ENCODE measurements around the gene CPTP. TPM values are rescaled to one million over a fixed set of nuclear protein-coding genes. Genes with fewer than 3 reads are reported as not detected.

Gene CPTP
- total and polyA plus RNA-seq, 2 of the 13 experiments (the other 11 are each of a cell fraction or from before 2014, with no cell fraction given), result 5.5 to 9.3 TPM

DNA sequence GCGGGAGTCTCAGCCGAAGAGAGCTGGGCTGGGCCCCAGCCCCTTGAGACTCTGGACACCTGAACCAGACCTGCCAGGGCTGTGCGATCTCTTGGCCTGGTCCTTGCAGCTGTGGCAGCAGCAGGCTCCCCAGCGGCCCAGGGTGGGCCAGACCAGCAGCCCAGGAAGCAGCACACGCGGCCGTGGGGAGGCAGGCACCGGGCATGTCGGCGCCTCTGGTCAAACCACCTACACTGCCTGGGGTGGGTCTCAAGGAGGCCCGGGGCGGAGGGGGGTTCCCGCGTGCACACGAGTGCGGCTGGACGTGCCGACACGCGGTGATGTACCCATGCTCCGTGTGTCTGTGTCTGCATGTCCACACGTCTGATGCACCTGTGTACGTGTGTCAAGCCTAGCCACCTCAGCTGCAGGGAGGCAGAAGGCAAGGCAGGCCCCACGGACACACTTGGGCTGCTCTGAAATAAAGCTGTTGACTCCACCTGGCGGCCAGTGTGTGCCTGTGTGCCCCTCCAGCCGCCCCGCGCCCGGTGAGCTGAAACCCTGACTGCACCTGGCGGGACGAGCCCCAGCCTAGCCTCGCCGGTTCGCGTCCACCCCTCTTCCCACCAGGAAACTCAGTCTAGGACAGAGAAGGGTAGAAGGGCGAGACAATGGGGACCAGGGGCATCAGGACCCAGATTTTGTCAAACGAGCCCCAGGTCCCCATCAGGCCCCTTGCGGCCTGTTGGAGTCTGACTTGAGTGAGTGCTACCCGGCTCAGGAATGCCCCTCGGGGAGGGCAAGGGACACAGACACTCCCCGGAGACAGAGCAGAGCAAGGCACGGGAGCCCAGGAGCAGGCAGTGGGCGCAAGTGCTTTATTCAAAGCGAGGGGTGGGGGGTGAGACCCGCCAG, 32.8 kb upstream of the CPTP start:
- Histone ChIP-seq H3K4me2 (ENCODE audit: low read depth, low read length) (no peak overlapping the region), H3K4me1 (ENCODE audit: insufficient read depth, low read length) (peaks cover 11% of the 10 kb centered on the region), H3K4me3 (replicated peaks in 1 of 3; ENCODE audit: insufficient read depth in 1 of 3, low read depth in 2 of 3, low read length in 3 of 3) (no peak overlapping the region), H3K9me3 (ENCODE audit: low read length) (no peaks in the 10 kb centered on the region), H4K20me1 (ENCODE audit: insufficient read depth, low read length) (no peaks in the 10 kb centered on the region), H3K27me3 (ENCODE audit: control insufficient read depth in 1 of 2, insufficient read depth in 2 of 2, low read length in 2 of 2) (no peaks in the 10 kb centered on the region), H3K36me3 (replicated peaks in 1 of 2; ENCODE audit: control insufficient read depth in 1 of 2, insufficient read depth in 2 of 2, low read length in 2 of 2) (no peaks in the 10 kb centered on the region; a peak in 1 of 5 replicates), H3K27ac (ENCODE audit: extremely low read length, insufficient read depth, low read length) (no peak overlapping the region), H3K79me2 (ENCODE audit: insufficient read depth, low read length) (no peaks in the 10 kb centered on the region), H2AFZ (ENCODE audit: low read length) (no peak overlapping the region), H3K9ac (ENCODE audit: insufficient read depth, low read depth, low read length) (no peak overlapping the region)
- POLR2A ChIA-PET, result interaction anchor here (1.0 to 2.0 kb wide), 3 partner anchors 10 to 169 kb away, joined by 5 to 6 read pairs (median 5); no protein-coding TSS in a partner anchor
- peak; percentile 71 for ATAC-seq
- peak; percentile 64 for DNase-seq (ENCODE audit: low spot score)
- peak; percentile 28 for FAIRE-seq
- intact Hi-C loops (cut with micrococcal nuclease; ENCODE audit: unreplicated experiment) (loop anchor here (5.0 kb wide), 1 partner anchor 169 kb away; no protein-coding TSS in a partner anchor), in situ Hi-C loops (cut with HindIII; ENCODE audit: extremely low pct_ligation_motif_present, low pct_unique_long_range_greater_than_20kb) (no loop called here)
- CTCF ChIA-PET (ENCODE audit: low intra/inter-chr PET ratio, low total read pairs), result interaction anchor here (1.5 kb wide), 1 partner anchor 170 kb away, joined by 4 read pairs; no protein-coding TSS in a partner anchor
- 68% methylated on average over 22 of the region's 45 CpGs for WGBS (ENCODE audit: low lambda C conversion rate)
- BruUV-seq (replicated peaks), result no TSS peak
- TF ChIP-seq ERF (CRISPR knock-in tag; IDR thresholded peaks at IDR 0.05) (no peak), YY1 (IDR thresholded peaks at IDR 0.05; ENCODE audit: insufficient read depth, insufficient replicate concordance, low read depth, low read length) (no peak), ZNF20 (CRISPR knock-in tag; IDR thresholded peaks at IDR 0.05) (no peak), ZSCAN9 (CRISPR knock-in tag; IDR thresholded peaks at IDR 0.05; ENCODE audit: borderline replicate concordance) (no peak), PITX1 (CRISPR knock-in tag; IDR thresholded peaks at IDR 0.05) (peak; percentile 30; the same call in 1 of the 2 replicates), KLF9 (CRISPR knock-in tag; IDR thresholded peaks at IDR 0.05; ENCODE audit: low read depth) (no peak), ZNF350 (CRISPR knock-in tag; IDR thresholded peaks at IDR 0.05; ENCODE audit: borderline replicate concordance, low read depth) (peak; percentile 52), ZFP36L2 (CRISPR knock-in tag; IDR thresholded peaks at IDR 0.05) (no peak), ZNF30 (CRISPR knock-in tag; IDR thresholded peaks at IDR 0.05) (0 out of 2 replicates have a peak, but pooled peaks have one; percentile 50)
- TF ChIP-seq, protein P1, sequence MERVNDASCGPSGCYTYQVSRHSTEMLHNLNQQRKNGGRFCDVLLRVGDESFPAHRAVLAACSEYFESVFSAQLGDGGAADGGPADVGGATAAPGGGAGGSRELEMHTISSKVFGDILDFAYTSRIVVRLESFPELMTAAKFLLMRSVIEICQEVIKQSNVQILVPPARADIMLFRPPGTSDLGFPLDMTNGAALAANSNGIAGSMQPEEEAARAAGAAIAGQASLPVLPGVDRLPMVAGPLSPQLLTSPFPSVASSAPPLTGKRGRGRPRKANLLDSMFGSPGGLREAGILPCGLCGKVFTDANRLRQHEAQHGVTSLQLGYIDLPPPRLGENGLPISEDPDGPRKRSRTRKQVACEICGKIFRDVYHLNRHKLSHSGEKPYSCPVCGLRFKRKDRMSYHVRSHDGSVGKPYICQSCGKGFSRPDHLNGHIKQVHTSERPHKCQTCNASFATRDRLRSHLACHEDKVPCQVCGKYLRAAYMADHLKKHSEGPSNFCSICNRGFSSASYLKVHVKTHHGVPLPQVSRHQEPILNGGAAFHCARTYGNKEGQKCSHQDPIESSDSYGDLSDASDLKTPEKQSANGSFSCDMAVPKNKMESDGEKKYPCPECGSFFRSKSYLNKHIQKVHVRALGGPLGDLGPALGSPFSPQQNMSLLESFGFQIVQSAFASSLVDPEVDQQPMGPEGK (CRISPR knock-in tag; IDR thresholded peaks at IDR 0.05), result peak; percentile 66
- TF ChIP-seq, protein P2, sequence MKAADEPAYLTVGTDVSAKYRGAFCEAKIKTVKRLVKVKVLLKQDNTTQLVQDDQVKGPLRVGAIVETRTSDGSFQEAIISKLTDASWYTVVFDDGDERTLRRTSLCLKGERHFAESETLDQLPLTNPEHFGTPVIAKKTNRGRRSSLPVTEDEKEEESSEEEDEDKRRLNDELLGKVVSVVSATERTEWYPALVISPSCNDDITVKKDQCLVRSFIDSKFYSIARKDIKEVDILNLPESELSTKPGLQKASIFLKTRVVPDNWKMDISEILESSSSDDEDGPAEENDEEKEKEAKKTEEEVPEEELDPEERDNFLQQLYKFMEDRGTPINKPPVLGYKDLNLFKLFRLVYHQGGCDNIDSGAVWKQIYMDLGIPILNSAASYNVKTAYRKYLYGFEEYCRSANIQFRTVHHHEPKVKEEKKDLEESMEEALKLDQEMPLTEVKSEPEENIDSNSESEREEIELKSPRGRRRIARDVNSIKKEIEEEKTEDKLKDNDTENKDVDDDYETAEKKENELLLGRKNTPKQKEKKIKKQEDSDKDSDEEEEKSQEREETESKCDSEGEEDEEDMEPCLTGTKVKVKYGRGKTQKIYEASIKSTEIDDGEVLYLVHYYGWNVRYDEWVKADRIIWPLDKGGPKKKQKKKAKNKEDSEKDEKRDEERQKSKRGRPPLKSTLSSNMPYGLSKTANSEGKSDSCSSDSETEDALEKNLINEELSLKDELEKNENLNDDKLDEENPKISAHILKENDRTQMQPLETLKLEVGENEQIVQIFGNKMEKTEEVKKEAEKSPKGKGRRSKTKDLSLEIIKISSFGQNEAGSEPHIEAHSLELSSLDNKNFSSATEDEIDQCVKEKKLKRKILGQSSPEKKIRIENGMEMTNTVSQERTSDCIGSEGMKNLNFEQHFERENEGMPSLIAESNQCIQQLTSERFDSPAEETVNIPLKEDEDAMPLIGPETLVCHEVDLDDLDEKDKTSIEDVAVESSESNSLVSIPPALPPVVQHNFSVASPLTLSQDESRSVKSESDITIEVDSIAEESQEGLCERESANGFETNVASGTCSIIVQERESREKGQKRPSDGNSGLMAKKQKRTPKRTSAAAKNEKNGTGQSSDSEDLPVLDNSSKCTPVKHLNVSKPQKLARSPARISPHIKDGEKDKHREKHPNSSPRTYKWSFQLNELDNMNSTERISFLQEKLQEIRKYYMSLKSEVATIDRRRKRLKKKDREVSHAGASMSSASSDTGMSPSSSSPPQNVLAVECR (CRISPR knock-in tag; IDR thresholded peaks at IDR 0.05; ENCODE audit: borderline replicate concordance), result peak; percentile 41; the same call in 1 of the 2 replicates
- TF ChIP-seq, protein P3, sequence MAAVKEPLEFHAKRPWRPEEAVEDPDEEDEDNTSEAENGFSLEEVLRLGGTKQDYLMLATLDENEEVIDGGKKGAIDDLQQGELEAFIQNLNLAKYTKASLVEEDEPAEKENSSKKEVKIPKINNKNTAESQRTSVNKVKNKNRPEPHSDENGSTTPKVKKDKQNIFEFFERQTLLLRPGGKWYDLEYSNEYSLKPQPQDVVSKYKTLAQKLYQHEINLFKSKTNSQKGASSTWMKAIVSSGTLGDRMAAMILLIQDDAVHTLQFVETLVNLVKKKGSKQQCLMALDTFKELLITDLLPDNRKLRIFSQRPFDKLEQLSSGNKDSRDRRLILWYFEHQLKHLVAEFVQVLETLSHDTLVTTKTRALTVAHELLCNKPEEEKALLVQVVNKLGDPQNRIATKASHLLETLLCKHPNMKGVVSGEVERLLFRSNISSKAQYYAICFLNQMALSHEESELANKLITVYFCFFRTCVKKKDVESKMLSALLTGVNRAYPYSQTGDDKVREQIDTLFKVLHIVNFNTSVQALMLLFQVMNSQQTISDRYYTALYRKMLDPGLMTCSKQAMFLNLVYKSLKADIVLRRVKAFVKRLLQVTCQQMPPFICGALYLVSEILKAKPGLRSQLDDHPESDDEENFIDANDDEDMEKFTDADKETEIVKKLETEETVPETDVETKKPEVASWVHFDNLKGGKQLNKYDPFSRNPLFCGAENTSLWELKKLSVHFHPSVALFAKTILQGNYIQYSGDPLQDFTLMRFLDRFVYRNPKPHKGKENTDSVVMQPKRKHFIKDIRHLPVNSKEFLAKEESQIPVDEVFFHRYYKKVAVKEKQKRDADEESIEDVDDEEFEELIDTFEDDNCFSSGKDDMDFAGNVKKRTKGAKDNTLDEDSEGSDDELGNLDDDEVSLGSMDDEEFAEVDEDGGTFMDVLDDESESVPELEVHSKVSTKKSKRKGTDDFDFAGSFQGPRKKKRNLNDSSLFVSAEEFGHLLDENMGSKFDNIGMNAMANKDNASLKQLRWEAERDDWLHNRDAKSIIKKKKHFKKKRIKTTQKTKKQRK (IDR thresholded peaks at IDR 0.05; ENCODE audit: low read length), result no peak
- TF ChIP-seq, protein P4, sequence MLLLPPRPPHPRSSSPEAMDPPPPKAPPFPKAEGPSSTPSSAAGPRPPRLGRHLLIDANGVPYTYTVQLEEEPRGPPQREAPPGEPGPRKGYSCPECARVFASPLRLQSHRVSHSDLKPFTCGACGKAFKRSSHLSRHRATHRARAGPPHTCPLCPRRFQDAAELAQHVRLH (CRISPR knock-in tag; IDR thresholded peaks at IDR 0.05; ENCODE audit: borderline replicate concordance, low read depth), result no peak
